H1 (cell line): ENCODE data around the gene ZNF423. TPM values are rescaled to one million over a fixed set of nuclear protein-coding genes. Genes with fewer than 3 reads are reported as not detected.

ENCODE experiments used
- CTCF ChIA-PET: fragments of 300-600 bp; sonication (Branson Sonifier 250); formaldehyde crosslinking; loops from one replicate; lab custom pipeline; 2021; ENCODE audit not compliant: partially characterized antibody; lab: Charles Lee
- POLR2A ChIA-PET: fragments of 300-600 bp; sonication (Branson Sonifier 250); formaldehyde crosslinking; loops from one replicate; lab custom pipeline; 2021; ENCODE audit warnings: inconsistent platforms; ENCODE audit not compliant: partially characterized antibody; lab: Charles Lee
- DNase-seq, 2 experiments: peaks; one replicate each; pipeline versions ENCODE4 v3.0.0 to v3.0.0-alpha.2; 2010 to 2022; ENCODE audit warnings: low spot score in 2 of 2, low read depth in 1 of 2, mixed read lengths in 1 of 2
- FAIRE-seq: peaks from 2 replicates; lab custom pipeline; 2011; peaks lifted over from hg19 to GRCh38; lab: Jason Lieb, UNC
- H2AFZ ChIP-seq: 2 replicates; pipeline ENCODE4 v1.8.1; 2012; ENCODE audit warnings: low read length, inconsistent platforms
- H2AK5ac ChIP-seq: 2 replicates; pipeline ENCODE4 v1.6.1; 2013; ENCODE audit warnings: low read depth, low read length
- H2BK120ac ChIP-seq: replicated peaks from 2 replicates; pipeline ENCODE3; 2013; ENCODE audit warnings: low read depth, low read length, inconsistent platforms
- H2BK12ac ChIP-seq: 2 replicates; pipeline ENCODE4 v1.6.1; 2013; ENCODE audit warnings: low read depth, low read length
- H2BK15ac ChIP-seq: 2 replicates; pipeline ENCODE4 v1.6.1; 2013; ENCODE audit warnings: low read length
- H2BK20ac ChIP-seq: 2 replicates; pipeline ENCODE4 v1.6.1; 2013; ENCODE audit warnings: low read length
- H2BK5ac ChIP-seq: 2 replicates; pipeline ENCODE4 v1.6.1; 2013; ENCODE audit warnings: low read depth, low read length
- H3K14ac ChIP-seq: 2 replicates; pipeline ENCODE4 v1.6.1; 2013; ENCODE audit warnings: inconsistent platforms; ENCODE audit not compliant: insufficient read length
- H3K18ac ChIP-seq: 2 replicates; pipeline ENCODE4 v1.6.1; 2013; ENCODE audit warnings: low read length; ENCODE audit errors: extremely low read depth
- H3K23ac ChIP-seq: 2 replicates; pipeline ENCODE4 v1.6.1; 2013; ENCODE audit warnings: inconsistent platforms; ENCODE audit not compliant: insufficient read length
- H3K23me2 ChIP-seq: 2 replicates; pipeline ENCODE4 v1.6.1; 2013; ENCODE audit warnings: low read depth, low read length
- H3K27ac ChIP-seq: 2 replicates; pipeline ENCODE4 v1.6.1; 2011; ENCODE audit warnings: low read depth, low read length, inconsistent platforms
- H3K27me3 ChIP-seq, 4 experiments: replicated peaks in 1 of 4; 1 replicate in 1 of 4; 2 replicates in 3 of 4; pipeline versions ENCODE4 v1.6.1 to v1.8.1; 2011 to 2013; ENCODE audit warnings: low read length in 3 of 4, mild to moderate bottlenecking in 3 of 4, inconsistent platforms in 2 of 4, mixed read lengths in 2 of 4, moderate library complexity in 1 of 4; ENCODE audit not compliant: control insufficient read depth in 3 of 4, insufficient read depth in 3 of 4; ENCODE audit errors: extremely low read depth in 1 of 4
- H3K36me3 ChIP-seq, 4 experiments: 2 replicates each; pipeline versions ENCODE4 v1.6.1 to v1.8.1; 2011 to 2013; ENCODE audit warnings: mild to moderate bottlenecking in 4 of 4, low read length in 3 of 4, moderate library complexity in 2 of 4, control low read depth in 1 of 4, inconsistent platforms in 1 of 4; ENCODE audit not compliant: insufficient read depth in 4 of 4, control insufficient read depth in 2 of 4
- H3K4ac ChIP-seq: replicated peaks from 2 replicates; pipeline ENCODE3; 2013; ENCODE audit warnings: low read length, low read depth, mixed read lengths, inconsistent platforms; ENCODE audit not compliant: insufficient read length
- H3K4me1 ChIP-seq, 4 experiments: replicated peaks in 1 of 4; 1 replicate in 1 of 4; 2 replicates in 3 of 4; pipeline versions ENCODE4 v1.6.1 to v1.8.1; 2011 to 2013; ENCODE audit warnings: low read length in 3 of 4, inconsistent platforms in 2 of 4, mixed read lengths in 1 of 4; ENCODE audit not compliant: insufficient read depth in 4 of 4, control insufficient read depth in 3 of 4
- H3K4me2 ChIP-seq, 2 experiments: 2 replicates each; pipeline versions ENCODE4 v1.6.1 to v1.8.1; 2011 to 2013; ENCODE audit warnings: low read depth in 2 of 2, low read length in 2 of 2, control low read depth in 1 of 2, inconsistent platforms in 1 of 2, mild to moderate bottlenecking in 1 of 2; ENCODE audit not compliant: insufficient read depth in 1 of 2
- H3K4me3 ChIP-seq, 4 experiments: fragments of 200-600, 300-600 bp in 1 of 4; sonication (generic), shearing (Covaris generic), sonication (Bioruptor Twin) in 1 of 4; 2 replicates each; pipeline versions ENCODE4 v1.5.1 to v1.8.1; 2011 to 2016; ENCODE audit warnings: low read length in 4 of 4, low read depth in 3 of 4, control low read depth in 2 of 4, inconsistent platforms in 2 of 4, mild to moderate bottlenecking in 2 of 4, mixed read lengths in 1 of 4, moderate library complexity in 1 of 4; ENCODE audit not compliant: insufficient read depth in 2 of 4; ENCODE audit errors: extremely low read depth in 1 of 4
- H3K56ac ChIP-seq: replicated peaks from 2 replicates; pipeline ENCODE3; 2013; ENCODE audit warnings: low read depth, mild to moderate bottlenecking, mixed read lengths, low read length, inconsistent platforms; ENCODE audit not compliant: insufficient read length
- H3K79me1 ChIP-seq: 2 replicates; pipeline ENCODE4 v1.6.1; 2013; ENCODE audit warnings: low read depth, low read length, control low read depth
- H3K79me2 ChIP-seq, 2 experiments: 2 replicates each; pipeline versions ENCODE4 v1.6.1 to v1.8.1; 2012 to 2013; ENCODE audit warnings: low read length in 2 of 2, mild to moderate bottlenecking in 2 of 2, inconsistent platforms in 1 of 2; ENCODE audit not compliant: insufficient read depth in 2 of 2, control insufficient read depth in 1 of 2
- H3K9ac ChIP-seq, 4 experiments: replicated peaks in 1 of 4; 1 replicate in 1 of 4; 2 replicates in 3 of 4; pipeline versions ENCODE4 v1.6.1 to v1.8.1; 2011 to 2013; ENCODE audit warnings: low read depth in 3 of 4, low read length in 3 of 4, control low read depth in 2 of 4, mild to moderate bottlenecking in 2 of 4, moderate library complexity in 2 of 4, inconsistent platforms in 1 of 4; ENCODE audit errors: extremely low read depth in 1 of 4
- H3K9me3 ChIP-seq, 2 experiments: 2 replicates each; pipeline versions ENCODE4 v1.6.1 to v1.8.1; 2012 to 2013; ENCODE audit warnings: mild to moderate bottlenecking in 2 of 2, moderate library complexity in 2 of 2, control low read depth in 1 of 2, inconsistent platforms in 1 of 2, low read depth in 1 of 2, low read length in 1 of 2, mixed read lengths in 1 of 2; ENCODE audit not compliant: insufficient read depth in 2 of 2
- H4K20me1 ChIP-seq, 2 experiments: replicated peaks in 1 of 2; 2 replicates each; pipeline versions ENCODE3 to v1.8.1; 2011 to 2013; ENCODE audit warnings: inconsistent platforms in 2 of 2, low read length in 2 of 2, mild to moderate bottlenecking in 1 of 2; ENCODE audit not compliant: insufficient read depth in 2 of 2, control insufficient read depth in 1 of 2
- H4K5ac ChIP-seq: 2 replicates; pipeline ENCODE4 v1.6.1; 2013; ENCODE audit warnings: low read length, low read depth, mixed read lengths, inconsistent platforms; ENCODE audit not compliant: insufficient read length
- H4K8ac ChIP-seq: 2 replicates; pipeline ENCODE4 v1.8.0; 2013; ENCODE audit warnings: mild to moderate bottlenecking, moderate library complexity, low read length, inconsistent platforms; ENCODE audit not compliant: insufficient read depth; ENCODE audit errors: extremely low read depth
- H4K91ac ChIP-seq: replicated peaks from 2 replicates; pipeline ENCODE3; 2013; ENCODE audit warnings: low read length, mixed read lengths, inconsistent platforms; ENCODE audit not compliant: insufficient read length
- ASH2L ChIP-seq: fragments of 200-600, 300-600 bp; sonication (generic); IDR thresholded peaks from one replicate; pipeline ENCODE4 v1.7.1; 2017; ENCODE audit warnings: low read length
- CEBPB ChIP-seq: IDR thresholded peaks from 2 replicates; pipeline ENCODE4 v1.6.1; 2012; ENCODE audit warnings: low read depth, low read length
- EP300 ChIP-seq, 2 experiments: IDR thresholded peaks; 1 replicate in 1 of 2; 2 replicates in 1 of 2; pipeline ENCODE4 v1.6.1; 2011 to 2012; ENCODE audit warnings: low read depth in 2 of 2, low read length in 2 of 2, mild to moderate bottlenecking in 2 of 2, borderline replicate concordance in 1 of 2, inconsistent platforms in 1 of 2, moderate library complexity in 1 of 2
- FOSL1 ChIP-seq: IDR thresholded peaks from 2 replicates; pipeline ENCODE4 v1.6.1; 2011; ENCODE audit warnings: mild to moderate bottlenecking, low read depth, low read length, moderate library complexity; ENCODE audit not compliant: insufficient read depth
- JUN ChIP-seq: IDR thresholded peaks from 2 replicates; pipeline ENCODE4 v1.6.1; 2011; ENCODE audit warnings: low read depth, mild to moderate bottlenecking, improper control_type of control experiment, low read length
- SP1 ChIP-seq: IDR thresholded peaks from 2 replicates; pipeline ENCODE4 v1.6.1; 2011; ENCODE audit warnings: low read depth, low read length
- SRF ChIP-seq: IDR thresholded peaks from 2 replicates; pipeline ENCODE4 v1.6.1; 2011; ENCODE audit warnings: mild to moderate bottlenecking, low read depth, low read length, moderate library complexity
- TAF1 ChIP-seq: IDR thresholded peaks from 2 replicates; pipeline ENCODE4 v1.6.1; 2011; ENCODE audit warnings: mild to moderate bottlenecking, low read depth, low read length
- WGBS, 2 experiments: shearing (Covaris generic) in 1 of 2; methylation state at CpG; one replicate each; pipeline versions ENCODE4 v1.1.6 to v1.1.7; 2013 to 2015; ENCODE audit warnings: low lambda C conversion rate in 2 of 2, mixed read lengths in 2 of 2, inconsistent platforms in 1 of 2, low coverage in 1 of 2, missing lambda C conversion rate in 1 of 2; ENCODE audit not compliant: insufficient replicate concordance in 2 of 2, insufficient coverage in 1 of 2, insufficient read length in 1 of 2; ENCODE audit errors: extremely low coverage in 1 of 2, missing lambda C conversion rate in 1 of 2; 5-methylcytosine and 5-hydroxymethylcytosine counted together
- polyA plus RNA-seq, 7 experiments: library from polyadenylated mRNA; depleted of rRNA in 3 of 7; stranded (reverse) in 5 of 7; unstranded in 2 of 7; fragments of >200 nt in 5 of 7; fragments of 200-250 nt in 2 of 7; gene quantifications; 1 replicate in 5 of 7; 2 replicates in 1 of 7; 4 replicates in 1 of 7; pipeline versions ENCODE4 v1.2.1 to v1.2.3, GENCODE V29; 2011 to 2013; ENCODE audit warnings: missing spikeins in 2 of 7, mixed read lengths in 2 of 7
- total RNA-seq: library from RNA; stranded (reverse); fragmentation: NEBNext Ultra II Directional; extraction: Animal tissue kit (Norgen Biotek cat#: 25700); gene quantifications from 2 replicates; pipeline ENCODE4 v1.2.1, GENCODE V29; 2021

Gene ZNF423
- total and polyA plus RNA-seq, 2 of the 8 experiments (the other 6 are each of a cell fraction or from before 2014, with no cell fraction given): 38.2 to 52.3 TPM

GRCh38 chr16:49846800-49847199 is 9.1 kb downstream of the ZNF423 start:
- Histone ChIP-seq H3K18ac (no peak overlapping the region), H3K79me1 (peaks cover 24% of the 10 kb centered on the region), H3K36me3 (no peaks in the 10 kb centered on the region), H3K56ac (no peak overlapping the region), H4K5ac (no peak overlapping the region), H3K23me2 (no peaks in the 10 kb centered on the region), H2BK12ac (no peak overlapping the region), H3K4ac (no peak overlapping the region), H3K4me2 (no peak overlapping the region; a peak in 1 of 4 replicates), H2BK5ac (no peak overlapping the region), H3K14ac (no peak overlapping the region), H2AFZ (no peak overlapping the region), H4K20me1 (peaks cover 23 to 33% of the 10 kb centered on the region in 2 experiments), H3K4me3 (no peak overlapping the region), H2BK15ac (no peak overlapping the region), H3K9ac (no peak overlapping the region), H3K9me3 (no peaks in the 10 kb centered on the region), H2BK20ac (no peak overlapping the region), H2BK120ac (no peak overlapping the region), H3K27ac (no peak overlapping the region), H4K8ac (no peak overlapping the region), H3K27me3 (no peaks in the 10 kb centered on the region), H3K4me1 (peaks cover 6 to 26% (median 14%) of the 10 kb centered on the region in 4 experiments), H3K79me2 (peaks cover 10 to 91% of the 10 kb centered on the region in 2 experiments), H3K23ac (no peak overlapping the region), H4K91ac (no peak overlapping the region), H2AK5ac (no peak overlapping the region)
- 86% methylated on average over 2 of the region's 2 CpGs; no CpG with 5 or more reads in 1 of the 2 experiments for WGBS, 2 experiments
- no peak for FAIRE-seq
- POLR2A ChIA-PET: interaction anchor here (0.7 to 1.9 kb wide), 4 partner anchors 11 to 523 kb away, joined by 4 to 9 read pairs (median 4); no protein-coding TSS in a partner anchor
- CTCF ChIA-PET: interaction anchor here (0.6 to 1.8 kb wide), 4 partner anchors 11 to 464 kb away, joined by 3 to 9 read pairs (median 4); no protein-coding TSS in a partner anchor
- no peak for DNase-seq
- TF ChIP-seq JUN (no peak), EP300 (IDR thresholded peaks at IDR 0.05; ENCODE audit: borderline replicate concordance in 1 of 2, low read depth in 2 of 2, low read length in 2 of 2) (no peak), SRF (no peak), FOSL1 (no peak), ASH2L (no peak), SP1 (no peak), TAF1 (no peak), CEBPB (no peak)
